ENCODE data around the gene IDS. TPM values are rescaled to one million over a fixed set of nuclear protein-coding genes. Genes with fewer than 3 reads are reported as not detected.
"Not testable (repeated sequence)": the region's sequence is repeated elsewhere in the genome, so short reads cannot be mapped to it uniquely, and the experiment has no call there.

IDS gene
- total RNA-seq, 2 experiments from 2014 or later = 44.0 to 65.8 TPM

GRCh38 chrX:149539283-149540130 is 34.4 kb upstream of the IDS start:
- no TSS peak for BruUV-seq (replicated peaks)
- intact Hi-C loops (cut with micrococcal nuclease; ENCODE audit: unreplicated experiment) = loop anchor here (2.0 kb wide), 1 partner anchor 35 kb away; the partner anchor contains the start of gene IDS

GRCh38 chrX:149537474-149537873 is 32.4 kb upstream of the IDS start:
- POLR2A ChIA-PET; H2AFZ ChIP-seq (ENCODE audit: low read length); H3K36me3 ChIP-seq (ENCODE audit: insufficient read depth, low read length); intact Hi-C loops (cut with micrococcal nuclease; ENCODE audit: unreplicated experiment); H3K9me3 ChIP-seq (ENCODE audit: low read length); CTCF ChIA-PET (ENCODE audit: unreplicated experiment); H3K79me2 ChIP-seq (ENCODE audit: insufficient read depth, low read depth, low read length); H3K4me1 ChIP-seq (ENCODE audit: insufficient read depth, low read length, poor library complexity, severe bottlenecking); BruUV-seq (replicated peaks); H3K9me2 ChIP-seq (ENCODE audit: insufficient read depth, low read length); H3K4me2 ChIP-seq (ENCODE audit: low read length); H4K20me1 ChIP-seq (ENCODE audit: insufficient read depth, low read length); H3K4me3 ChIP-seq (ENCODE audit: low read depth, low read length, poor library complexity, severe bottlenecking); H3K27ac ChIP-seq (ENCODE audit: low read depth, low read length, poor library complexity, severe bottlenecking): not testable (repeated sequence)
- peak; percentile 36 for DNase-seq (ENCODE audit: low spot score)

More at GRCh38 chrX:149539283-149540130, 34.4 kb upstream of the IDS start:
- DNase-seq (ENCODE audit: low spot score) = peak; percentile 88
- Histone ChIP-seq H4K20me1 (ENCODE audit: insufficient read depth, low read length) (no peaks in the 10 kb centered on the region), H3K4me1 (ENCODE audit: insufficient read depth, low read length, poor library complexity, severe bottlenecking) (peaks cover 9% of the 10 kb centered on the region), H3K9me3 (ENCODE audit: low read length) (no peaks in the 10 kb centered on the region), H3K79me2 (ENCODE audit: insufficient read depth, low read depth, low read length) (0 out of 2 replicates have a peak, but pooled peaks cover 4% of the 10 kb centered on the region), H2AFZ (ENCODE audit: low read length) (no peak overlapping the region), H3K36me3 (ENCODE audit: insufficient read depth, low read length) (no peaks in the 10 kb centered on the region), H3K4me2 (ENCODE audit: low read length) (peak overlapping the region; percentile 95), H3K4me3 (ENCODE audit: low read depth, low read length, poor library complexity, severe bottlenecking) (peak overlapping the region; percentile 73), H3K27ac (ENCODE audit: low read depth, low read length, poor library complexity, severe bottlenecking) (peak overlapping the region; percentile 53), H3K9me2 (ENCODE audit: insufficient read depth, low read length) (no peaks in the 10 kb centered on the region)
- POLR2A ChIA-PET = interaction anchor here (0.6 to 2.6 kb wide), 8 partner anchors 10 to 399 kb away, joined by 3 to 27 read pairs (median 4); partner anchors contain the start of genes EOLA2 and IDS
- no peak for TF ChIP-seq EZH2phosphoT487 (IDR thresholded peaks at IDR 0.05; ENCODE audit: borderline replicate concordance, low read depth, low read length)
- TF ChIP-seq CTCF (conservative IDR thresholded peaks at IDR 0.05; ENCODE audit: low read length) = no peak
- CTCF ChIA-PET (ENCODE audit: unreplicated experiment) = interaction anchor here (1.0 to 2.4 kb wide), 4 partner anchors 12 to 401 kb away, joined by 3 to 11 read pairs (median 4); partner anchors contain the start of gene IDS

GRCh38 chrX:149534926-149535602 is 30.0 kb upstream of the IDS start:
- H3K4me2 ChIP-seq (ENCODE audit: low read length); H2AFZ ChIP-seq (ENCODE audit: low read length); H3K36me3 ChIP-seq (ENCODE audit: insufficient read depth, low read length); CTCF ChIA-PET (ENCODE audit: unreplicated experiment); H3K9me3 ChIP-seq (ENCODE audit: low read length); H3K27ac ChIP-seq (ENCODE audit: low read depth, low read length, poor library complexity, severe bottlenecking); BruUV-seq (replicated peaks); H4K20me1 ChIP-seq (ENCODE audit: insufficient read depth, low read length); H3K9me2 ChIP-seq (ENCODE audit: insufficient read depth, low read length); intact Hi-C loops (cut with micrococcal nuclease; ENCODE audit: unreplicated experiment); H3K4me3 ChIP-seq (ENCODE audit: low read depth, low read length, poor library complexity, severe bottlenecking); H3K79me2 ChIP-seq (ENCODE audit: insufficient read depth, low read depth, low read length); DNase-seq (ENCODE audit: low spot score); POLR2A ChIA-PET: not testable (repeated sequence)
- H3K4me1 ChIP-seq (ENCODE audit: insufficient read depth, low read length, poor library complexity, severe bottlenecking) = peaks cover 29% of the 10 kb centered on the region

- H3K9me2 ChIP-seq (ENCODE audit: insufficient read depth, low read length); BruUV-seq (replicated peaks); H3K79me2 ChIP-seq (ENCODE audit: insufficient read depth, low read depth, low read length); H3K36me3 ChIP-seq (ENCODE audit: insufficient read depth, low read length); H3K9me3 ChIP-seq (ENCODE audit: low read length); POLR2A ChIA-PET; intact Hi-C loops (cut with micrococcal nuclease; ENCODE audit: unreplicated experiment); CTCF ChIA-PET (ENCODE audit: unreplicated experiment); H3K4me2 ChIP-seq (ENCODE audit: low read length); H3K27ac ChIP-seq (ENCODE audit: low read depth, low read length, poor library complexity, severe bottlenecking); H4K20me1 ChIP-seq (ENCODE audit: insufficient read depth, low read length); H3K4me3 ChIP-seq (ENCODE audit: low read depth, low read length, poor library complexity, severe bottlenecking); H2AFZ ChIP-seq (ENCODE audit: low read length); DNase-seq (ENCODE audit: low spot score): not testable (repeated sequence)
- H3K4me1 ChIP-seq (ENCODE audit: insufficient read depth, low read length, poor library complexity, severe bottlenecking) = peaks cover 27% of the 10 kb centered on the region
Observed at GRCh38 chrX:149533999-149534398, 28.9 kb upstream of the IDS start.

- CTCF ChIA-PET (ENCODE audit: unreplicated experiment); intact Hi-C loops (cut with micrococcal nuclease; ENCODE audit: unreplicated experiment); H3K79me2 ChIP-seq (ENCODE audit: insufficient read depth, low read depth, low read length); POLR2A ChIA-PET; H3K9me2 ChIP-seq (ENCODE audit: insufficient read depth, low read length); DNase-seq (ENCODE audit: low spot score); H3K27ac ChIP-seq (ENCODE audit: low read depth, low read length, poor library complexity, severe bottlenecking); H2AFZ ChIP-seq (ENCODE audit: low read length); H3K9me3 ChIP-seq (ENCODE audit: low read length); H3K4me2 ChIP-seq (ENCODE audit: low read length); H3K4me3 ChIP-seq (ENCODE audit: low read depth, low read length, poor library complexity, severe bottlenecking); H3K36me3 ChIP-seq (ENCODE audit: insufficient read depth, low read length); H4K20me1 ChIP-seq (ENCODE audit: insufficient read depth, low read length); BruUV-seq (replicated peaks): not testable (repeated sequence)
- H3K4me1 ChIP-seq (ENCODE audit: insufficient read depth, low read length, poor library complexity, severe bottlenecking) = peaks cover 22% of the 10 kb centered on the region
Observed at GRCh38 chrX:149532868-149533267, 27.8 kb upstream of the IDS start.

Data from OCI-LY7 (cell line).